Pancreas (tissue), 10 donors: ENCODE data around the gene SMAD2. TPM values are rescaled to one million over a fixed set of nuclear protein-coding genes. Genes with fewer than 3 reads are reported as not detected.
A peak's percentile ranks its signal among the peaks of the same experiment; 100 is the strongest.

ENCODE experiments used
- ATAC-seq, 4 donors: fragments of 200-7000 bp; cut with Tn5 transposase; one replicate each; pipeline versions ENCODE4 v1.8.0 to v1.9.1; 2020; ENCODE audit warnings: mild to moderate bottlenecking in 4 of 4, moderate library complexity in 4 of 4
- DNase-seq, 6 donors: peaks; one replicate each; pipeline ENCODE4 v3.0.0-alpha.2; 2020
- FAIRE-seq: peaks from 2 replicates; lab custom pipeline; 2012; peaks lifted over from hg19 to GRCh38; lab: Jason Lieb, UNC
- H3K27ac ChIP-seq, 4 donors: fragments of 200-600 bp; sonication (generic); 1 replicate in 3 of 4; 2 replicates in 1 of 4; pipeline versions ENCODE4 v1.5.0 to v1.8.0; 2020
- H3K27me3 ChIP-seq, 4 donors: fragments of 200-600 bp; one replicate each; pipeline ENCODE4 v1.8.0; 2021
- H3K36me3 ChIP-seq, 3 donors: fragments of 200-600 bp; sonication (generic) in 1 of 3; one replicate each; pipeline versions ENCODE4 v1.5.0 to v1.8.0; 2020 to 2021
- H3K4me1 ChIP-seq, 3 donors: fragments of 200-600 bp; one replicate each; pipeline ENCODE4 v1.8.0; 2021
- H3K4me3 ChIP-seq, 4 donors: fragments of 200-600 bp; sonication (generic) in 2 of 4; one replicate each; pipeline versions ENCODE4 v1.5.0 to v1.8.0; 2020 to 2021
- H3K9me3 ChIP-seq, 4 donors: fragments of 200-600 bp; one replicate each; pipeline ENCODE4 v1.8.0; 2021
- WGBS, 2 donors: extraction: QIAGEN DNeasy Blood & Tissue Kit; methylation state at CpG; one replicate each; pipeline ENCODE4 v1.1.7; 2013; 5-methylcytosine and 5-hydroxymethylcytosine counted together
- intact Hi-C, 3 donors: fragments of 100-400 bp; cut with DNase I; formaldehyde crosslinking; loops; one replicate each; pipeline versions ENCODE4 v1.11.1 to v1.14.2; 2022
- polyA plus RNA-seq, 2 donors: library from polyadenylated mRNA; stranded (reverse); fragments of 200-250 nt; gene quantifications; one replicate each; pipeline ENCODE4 v1.2.3, GENCODE V29; 2013
- total RNA-seq, 6 donors: library from RNA; stranded (reverse); fragmentation: NEBNext Ultra II Directional in 4 of 6; extraction: Animal tissue kit (Norgen Biotek cat#: 25700) in 4 of 6; gene quantifications; one replicate each; pipeline versions ENCODE4 v1.2.1 to v1.2.4, GENCODE V29; 2021 to 2023
- TF ChIP-seq, protein P1 (sequence below), 4 donors: fragments of 200-600 bp; sonication (generic) in 3 of 4; IDR thresholded peaks; one replicate each; pipeline versions ENCODE4 v1.5.0 to v1.8.0; 2021; ENCODE audit warnings: antibody characterized with exemption in 4 of 4
- donor health status: healthy with polysubstance abuse.
- donor health status: DM: no; HTN: no; CAD: no; lungs with moderate emphysema.
- donor health status: DM: no; HTN: no; CAD: no.
- donor health status: control.
- donor health status: control.
- donor health status: Bipolar disorder and iron deficiency.
- donor health status: DM: yes; HTN: yes; CAD: no.
- donor health status: DM: no; HTN: no; CAD: no.
- donor health status: DM: no; HTN: no; CAD: no.
- donor health status: DM: yes; HTN: yes; CAD: no.

SMAD2 gene
- total and polyA plus RNA-seq, 8 donors: 8.7 to 71.2 (median 46.9) TPM

GRCh38 chr18:47906408-47906807 lies 24.1 kb downstream of the SMAD2 start:
- 98% methylated on average over 3 of the region's 3 CpGs for WGBS, 2 donors
- H3K27me3 ChIP-seq: no peaks in the 10 kb centered on the region
- no peaks in the 10 kb centered on the region for H3K36me3 ChIP-seq
- intact Hi-C loops: no loop called here
- H3K4me3 ChIP-seq: no peak overlapping the region
- no peak overlapping the region for H3K27ac ChIP-seq
- DNase-seq (no peak), ATAC-seq (no peak), FAIRE-seq (no peak)
- TF ChIP-seq, protein P1, sequence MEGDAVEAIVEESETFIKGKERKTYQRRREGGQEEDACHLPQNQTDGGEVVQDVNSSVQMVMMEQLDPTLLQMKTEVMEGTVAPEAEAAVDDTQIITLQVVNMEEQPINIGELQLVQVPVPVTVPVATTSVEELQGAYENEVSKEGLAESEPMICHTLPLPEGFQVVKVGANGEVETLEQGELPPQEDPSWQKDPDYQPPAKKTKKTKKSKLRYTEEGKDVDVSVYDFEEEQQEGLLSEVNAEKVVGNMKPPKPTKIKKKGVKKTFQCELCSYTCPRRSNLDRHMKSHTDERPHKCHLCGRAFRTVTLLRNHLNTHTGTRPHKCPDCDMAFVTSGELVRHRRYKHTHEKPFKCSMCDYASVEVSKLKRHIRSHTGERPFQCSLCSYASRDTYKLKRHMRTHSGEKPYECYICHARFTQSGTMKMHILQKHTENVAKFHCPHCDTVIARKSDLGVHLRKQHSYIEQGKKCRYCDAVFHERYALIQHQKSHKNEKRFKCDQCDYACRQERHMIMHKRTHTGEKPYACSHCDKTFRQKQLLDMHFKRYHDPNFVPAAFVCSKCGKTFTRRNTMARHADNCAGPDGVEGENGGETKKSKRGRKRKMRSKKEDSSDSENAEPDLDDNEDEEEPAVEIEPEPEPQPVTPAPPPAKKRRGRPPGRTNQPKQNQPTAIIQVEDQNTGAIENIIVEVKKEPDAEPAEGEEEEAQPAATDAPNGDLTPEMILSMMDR (IDR thresholded peaks at IDR 0.05): no peak
- H3K4me1 ChIP-seq: no peaks in the 10 kb centered on the region
- H3K9me3 ChIP-seq: no peaks in the 10 kb centered on the region

DNA sequence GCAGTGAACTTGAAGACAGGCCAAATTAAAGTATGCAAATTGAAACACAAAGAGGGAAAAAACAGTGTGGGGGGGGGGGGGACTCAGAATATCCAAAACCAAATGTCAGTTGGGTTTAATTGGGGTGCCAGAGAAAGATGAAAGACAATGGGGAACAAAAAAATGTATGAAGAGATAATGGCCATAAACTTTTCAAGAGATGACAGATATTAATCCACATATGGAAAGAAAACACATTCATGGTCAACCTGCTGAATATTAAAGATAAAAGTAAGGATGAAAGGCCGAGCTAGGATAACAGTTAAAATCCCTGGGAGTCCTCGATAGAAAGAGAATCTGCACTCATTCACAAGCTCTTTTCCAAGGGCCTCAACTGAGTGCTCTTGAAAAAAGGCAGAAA lies 26.6 kb downstream of the SMAD2 start:
- 93 to 97% methylated on average over 2 of the region's 2 CpGs for WGBS, 2 donors
- ATAC-seq: no peak
- H3K9me3 ChIP-seq: no peaks in the 10 kb centered on the region
- peaks cover 0 to 3% (median 3%) of the 10 kb centered on the region in 3 donors for H3K4me1 ChIP-seq
- TF ChIP-seq, protein P1 (IDR thresholded peaks at IDR 0.05): no peak
- no peaks in the 10 kb centered on the region for H3K27me3 ChIP-seq
- H3K4me3 ChIP-seq: no peak overlapping the region
- no peak for DNase-seq
- no peak overlapping the region for H3K27ac ChIP-seq
- no peaks in the 10 kb centered on the region for H3K36me3 ChIP-seq
- FAIRE-seq: no peak
- intact Hi-C loops: no loop called here

GRCh38 chr18:47901624-47902362 lies 28.7 kb downstream of the SMAD2 start:
- no peak overlapping the region for H3K27ac ChIP-seq
- no peak overlapping the region for H3K4me3 ChIP-seq
- FAIRE-seq: no peak
- no peak for DNase-seq
- H3K9me3 ChIP-seq: no peaks in the 10 kb centered on the region
- 90 to 95% methylated on average over 7 of the region's 7 CpGs for WGBS, 2 donors
- H3K4me1 ChIP-seq: peaks cover 0 to 14% (median 4%) of the 10 kb centered on the region in 3 donors
- ATAC-seq: peak in 2 of 4 donors; percentile 20 to 37
- TF ChIP-seq, protein P1 (IDR thresholded peaks at IDR 0.05): no peak
- intact Hi-C loops: no loop called here
- H3K36me3 ChIP-seq: no peaks in the 10 kb centered on the region
- no peaks in the 10 kb centered on the region for H3K27me3 ChIP-seq

DNA sequence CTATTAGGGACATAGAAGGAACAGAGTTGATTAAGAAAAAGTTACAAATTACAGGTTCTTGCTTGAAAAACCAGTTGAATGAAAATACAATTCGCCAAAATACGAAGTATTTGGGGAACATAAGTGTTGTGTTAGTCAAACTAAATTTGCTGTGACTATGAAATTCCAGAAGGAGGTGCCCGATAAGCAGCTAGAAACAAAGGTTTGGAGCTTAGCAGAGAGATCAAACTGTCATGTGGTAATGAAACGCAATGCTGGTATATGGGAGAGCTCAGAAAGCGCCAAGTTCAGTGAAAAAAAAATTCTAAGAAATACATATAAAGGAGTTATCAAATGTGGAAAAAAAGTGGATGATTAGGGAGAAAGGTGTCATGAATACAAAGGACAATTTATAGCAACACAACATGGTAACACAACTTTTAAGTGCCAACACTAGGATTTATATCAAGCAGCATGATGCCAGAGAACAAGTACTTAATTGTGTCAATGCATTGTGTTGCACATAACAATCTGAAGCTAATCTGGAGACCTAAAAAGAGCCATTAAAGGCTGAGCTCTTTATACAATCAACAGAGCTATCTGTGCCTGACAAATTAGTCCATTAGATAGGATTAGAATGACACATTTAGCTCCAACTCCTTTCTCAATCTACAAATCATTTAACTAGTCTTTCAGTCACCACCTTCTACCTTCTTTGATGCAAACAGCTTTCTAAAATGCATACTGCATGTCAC lies 31.2 kb downstream of the SMAD2 start:
- intact Hi-C loops: no loop called here
- 80 to 88% methylated on average over 5 of the region's 5 CpGs for WGBS, 2 donors

More for the DNA sequence above, 31.2 kb downstream of the SMAD2 start:
- TF ChIP-seq, protein P1 (IDR thresholded peaks at IDR 0.05): no peak
- FAIRE-seq (no peak), ATAC-seq (no peak), DNase-seq (no peak)
- Histone ChIP-seq H3K4me3 (no peak overlapping the region), H3K36me3 (peaks cover 0 to 7% (median 0%) of the 10 kb centered on the region in 3 donors), H3K4me1 (peaks cover 0 to 14% (median 4%) of the 10 kb centered on the region in 3 donors), H3K27me3 (no peaks in the 10 kb centered on the region), H3K27ac (no peak overlapping the region), H3K9me3 (no peaks in the 10 kb centered on the region)
